Prostate gland (tissue), 2 donors: ENCODE data around the gene SP7.

Source experiments
- POLR2A ChIP-seq: fragments of 450-650 bp; IDR thresholded peaks from one replicate; pipeline ENCODE4 v1.6.1; 2016; ENCODE audit warnings: antibody characterized with exemption, mild to moderate bottlenecking
- POLR2AphosphoS5 ChIP-seq: sonication (generic); formaldehyde crosslinking; IDR thresholded peaks from one replicate; pipeline ENCODE4 v1.6.1; 2017; ENCODE audit warnings: antibody characterized with exemption
- TF ChIP-seq, protein P1 (sequence below), 4 experiments: fragments of 200-600 bp in 2 of 4; fragments of 450-650 bp in 2 of 4; sonication (generic) in 2 of 4; IDR thresholded peaks; 1 replicate in 3 of 4; 2 replicates in 1 of 4; pipeline ENCODE4 v1.5.1; 2016 to 2019; ENCODE audit warnings: antibody characterized with exemption in 4 of 4, mild to moderate bottlenecking in 2 of 4, moderate library complexity in 2 of 4

DNA sequence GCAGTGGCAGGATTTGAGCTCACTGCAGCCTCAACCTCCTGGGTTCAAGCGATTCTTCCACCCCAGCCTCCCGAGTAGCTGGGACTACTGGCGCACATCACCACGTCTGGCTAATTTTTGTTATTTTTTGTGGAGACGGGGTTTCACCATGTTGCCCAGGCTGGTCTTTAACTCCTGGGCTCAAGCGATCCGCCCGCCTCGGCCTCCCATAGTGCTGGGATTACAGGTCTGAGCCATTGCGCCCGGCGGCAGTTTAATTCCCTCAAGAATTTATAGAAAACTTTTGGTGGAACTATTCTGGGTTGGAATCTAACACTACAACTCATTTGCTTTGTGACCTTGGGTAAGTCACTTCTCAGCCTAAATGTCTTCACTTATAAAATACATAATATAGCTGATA is 42.1 kb upstream of the SP7 start:
- TF ChIP-seq, protein P1, sequence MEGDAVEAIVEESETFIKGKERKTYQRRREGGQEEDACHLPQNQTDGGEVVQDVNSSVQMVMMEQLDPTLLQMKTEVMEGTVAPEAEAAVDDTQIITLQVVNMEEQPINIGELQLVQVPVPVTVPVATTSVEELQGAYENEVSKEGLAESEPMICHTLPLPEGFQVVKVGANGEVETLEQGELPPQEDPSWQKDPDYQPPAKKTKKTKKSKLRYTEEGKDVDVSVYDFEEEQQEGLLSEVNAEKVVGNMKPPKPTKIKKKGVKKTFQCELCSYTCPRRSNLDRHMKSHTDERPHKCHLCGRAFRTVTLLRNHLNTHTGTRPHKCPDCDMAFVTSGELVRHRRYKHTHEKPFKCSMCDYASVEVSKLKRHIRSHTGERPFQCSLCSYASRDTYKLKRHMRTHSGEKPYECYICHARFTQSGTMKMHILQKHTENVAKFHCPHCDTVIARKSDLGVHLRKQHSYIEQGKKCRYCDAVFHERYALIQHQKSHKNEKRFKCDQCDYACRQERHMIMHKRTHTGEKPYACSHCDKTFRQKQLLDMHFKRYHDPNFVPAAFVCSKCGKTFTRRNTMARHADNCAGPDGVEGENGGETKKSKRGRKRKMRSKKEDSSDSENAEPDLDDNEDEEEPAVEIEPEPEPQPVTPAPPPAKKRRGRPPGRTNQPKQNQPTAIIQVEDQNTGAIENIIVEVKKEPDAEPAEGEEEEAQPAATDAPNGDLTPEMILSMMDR (IDR thresholded peaks at IDR 0.05): no peak
- no peak for TF ChIP-seq POLR2AphosphoS5
- no peak for TF ChIP-seq POLR2A
